Bronchial smooth muscle cell (primary cell): ENCODE measurements around the gene DIP2B. TPM values are rescaled to one million over a fixed set of nuclear protein-coding genes. Genes with fewer than 3 reads are reported as not detected.

Experiments
- total RNA-seq: library from RNA; depleted of rRNA; stranded (reverse); fragments of >200 nt; gene quantifications from 2 replicates; pipeline ENCODE4 v1.2.1, GENCODE V29; 2014

The DIP2B gene, protein sequence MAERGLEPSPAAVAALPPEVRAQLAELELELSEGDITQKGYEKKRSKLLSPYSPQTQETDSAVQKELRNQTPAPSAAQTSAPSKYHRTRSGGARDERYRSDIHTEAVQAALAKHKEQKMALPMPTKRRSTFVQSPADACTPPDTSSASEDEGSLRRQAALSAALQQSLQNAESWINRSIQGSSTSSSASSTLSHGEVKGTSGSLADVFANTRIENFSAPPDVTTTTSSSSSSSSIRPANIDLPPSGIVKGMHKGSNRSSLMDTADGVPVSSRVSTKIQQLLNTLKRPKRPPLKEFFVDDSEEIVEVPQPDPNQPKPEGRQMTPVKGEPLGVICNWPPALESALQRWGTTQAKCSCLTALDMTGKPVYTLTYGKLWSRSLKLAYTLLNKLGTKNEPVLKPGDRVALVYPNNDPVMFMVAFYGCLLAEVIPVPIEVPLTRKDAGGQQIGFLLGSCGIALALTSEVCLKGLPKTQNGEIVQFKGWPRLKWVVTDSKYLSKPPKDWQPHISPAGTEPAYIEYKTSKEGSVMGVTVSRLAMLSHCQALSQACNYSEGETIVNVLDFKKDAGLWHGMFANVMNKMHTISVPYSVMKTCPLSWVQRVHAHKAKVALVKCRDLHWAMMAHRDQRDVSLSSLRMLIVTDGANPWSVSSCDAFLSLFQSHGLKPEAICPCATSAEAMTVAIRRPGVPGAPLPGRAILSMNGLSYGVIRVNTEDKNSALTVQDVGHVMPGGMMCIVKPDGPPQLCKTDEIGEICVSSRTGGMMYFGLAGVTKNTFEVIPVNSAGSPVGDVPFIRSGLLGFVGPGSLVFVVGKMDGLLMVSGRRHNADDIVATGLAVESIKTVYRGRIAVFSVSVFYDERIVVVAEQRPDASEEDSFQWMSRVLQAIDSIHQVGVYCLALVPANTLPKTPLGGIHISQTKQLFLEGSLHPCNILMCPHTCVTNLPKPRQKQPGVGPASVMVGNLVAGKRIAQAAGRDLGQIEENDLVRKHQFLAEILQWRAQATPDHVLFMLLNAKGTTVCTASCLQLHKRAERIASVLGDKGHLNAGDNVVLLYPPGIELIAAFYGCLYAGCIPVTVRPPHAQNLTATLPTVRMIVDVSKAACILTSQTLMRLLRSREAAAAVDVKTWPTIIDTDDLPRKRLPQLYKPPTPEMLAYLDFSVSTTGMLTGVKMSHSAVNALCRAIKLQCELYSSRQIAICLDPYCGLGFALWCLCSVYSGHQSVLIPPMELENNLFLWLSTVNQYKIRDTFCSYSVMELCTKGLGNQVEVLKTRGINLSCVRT (N-terminal part only)
- 15.5 and 17.2 TPM in 2 replicates for total RNA-seq

GRCh38 chr12:50504798-50505674 is at the start of gene DIP2B:
TSS of gene DIP2B (plus strand) at chr12:50504985. CDS start at chr12:50505141, 156 bp downstream.

GRCh38 chr12:50763639-50764285 is 259.0 kb downstream of the DIP2B start, which contains the start of gene ATF1:
TSS of gene ATF1 (plus strand) at chr12:50764101. CDS start at chr12:50780146, 16,045 bp downstream.

Other genes starting within 250 kb of the DIP2B start
- gene LIMA1, start 221.5 kb upstream of the DIP2B start, total RNA-seq, result 93.8 and 124 TPM in 2 replicates
- not detected in 2 replicates for gene FAM186A, start 108.4 kb upstream of the DIP2B start, total RNA-seq
- 18.9 and 25.5 TPM in 2 replicates for gene LARP4, start 104.1 kb upstream of the DIP2B start, total RNA-seq